ENCODE measurements around the gene HDAC3. TPM values are rescaled to one million over a fixed set of nuclear protein-coding genes. Genes with fewer than 3 reads are reported as not detected.

HDAC3 gene
- total and polyA plus RNA-seq, 2 donors from 2014 or later: 44.7 to 47.5 TPM

DNA sequence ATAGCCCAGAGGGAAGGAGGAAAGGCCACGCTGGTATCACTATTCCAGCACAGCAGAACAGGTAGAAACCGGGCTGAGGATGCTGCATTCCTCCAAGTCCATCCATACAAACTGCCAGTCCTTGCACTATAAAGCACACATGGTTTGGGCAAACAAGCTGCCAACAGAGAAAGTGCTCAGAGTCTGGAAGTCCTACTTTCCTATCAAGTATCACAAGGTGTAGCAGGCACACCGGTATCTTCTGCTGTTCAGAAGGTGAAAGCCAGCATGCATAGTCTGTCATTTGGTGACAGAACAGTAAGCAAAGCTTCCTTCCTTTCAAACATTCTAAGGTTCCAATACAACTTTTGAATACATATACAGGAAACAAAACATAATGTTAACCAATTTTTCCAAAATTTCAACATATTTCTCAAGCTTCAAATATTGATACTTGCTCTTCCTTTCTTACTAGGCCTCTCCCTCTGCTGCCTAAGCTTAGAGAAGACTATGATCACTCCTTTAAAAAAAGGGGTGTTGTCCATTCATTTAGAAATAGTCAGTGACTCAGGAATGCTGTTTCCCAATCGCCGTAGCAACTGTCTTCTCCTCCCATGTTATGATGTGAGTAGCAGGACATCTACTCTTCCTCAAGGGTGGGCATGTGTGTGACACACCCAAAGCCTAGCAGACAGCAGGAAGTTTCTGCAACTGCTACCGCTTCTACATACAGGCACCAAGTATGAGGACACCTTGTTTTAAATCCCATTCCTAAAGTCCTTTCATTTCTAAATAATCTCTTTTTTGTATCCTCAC, 32.5 kb downstream of the HDAC3 start:
- no peaks in the 10 kb centered on the region for H3K27me3 ChIP-seq (ENCODE audit: control insufficient read depth, insufficient read depth, low read length)
- H3K9ac ChIP-seq (ENCODE audit: low read length in 3 of 3): peak overlapping the region in 1 of 3 donors; percentile 34
- peak; percentile 6 for FAIRE-seq
- H3K36me3 ChIP-seq (ENCODE audit: control insufficient read depth in 2 of 3, insufficient read depth in 3 of 3, low read length in 3 of 3): no peaks in the 10 kb centered on the region
- TF ChIP-seq, protein P1, sequence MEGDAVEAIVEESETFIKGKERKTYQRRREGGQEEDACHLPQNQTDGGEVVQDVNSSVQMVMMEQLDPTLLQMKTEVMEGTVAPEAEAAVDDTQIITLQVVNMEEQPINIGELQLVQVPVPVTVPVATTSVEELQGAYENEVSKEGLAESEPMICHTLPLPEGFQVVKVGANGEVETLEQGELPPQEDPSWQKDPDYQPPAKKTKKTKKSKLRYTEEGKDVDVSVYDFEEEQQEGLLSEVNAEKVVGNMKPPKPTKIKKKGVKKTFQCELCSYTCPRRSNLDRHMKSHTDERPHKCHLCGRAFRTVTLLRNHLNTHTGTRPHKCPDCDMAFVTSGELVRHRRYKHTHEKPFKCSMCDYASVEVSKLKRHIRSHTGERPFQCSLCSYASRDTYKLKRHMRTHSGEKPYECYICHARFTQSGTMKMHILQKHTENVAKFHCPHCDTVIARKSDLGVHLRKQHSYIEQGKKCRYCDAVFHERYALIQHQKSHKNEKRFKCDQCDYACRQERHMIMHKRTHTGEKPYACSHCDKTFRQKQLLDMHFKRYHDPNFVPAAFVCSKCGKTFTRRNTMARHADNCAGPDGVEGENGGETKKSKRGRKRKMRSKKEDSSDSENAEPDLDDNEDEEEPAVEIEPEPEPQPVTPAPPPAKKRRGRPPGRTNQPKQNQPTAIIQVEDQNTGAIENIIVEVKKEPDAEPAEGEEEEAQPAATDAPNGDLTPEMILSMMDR (IDR thresholded peaks at IDR 0.05; ENCODE audit: borderline replicate concordance, extremely low read depth, insufficient read depth): no peak
- DNase-seq: peak in 2 of 5 donors; percentile 12 to 53
- no peak overlapping the region for H3K4me3 ChIP-seq (ENCODE audit: low read length in 3 of 3)
- H3K27ac ChIP-seq (ENCODE audit: low read depth in 2 of 2, low read length in 2 of 2): no peak overlapping the region
- no peaks in the 10 kb centered on the region for H3K9me3 ChIP-seq (ENCODE audit: control insufficient read depth in 2 of 3, insufficient read depth in 1 of 3, low read length in 3 of 3)
- peaks cover 0 to 17% (median 6%) of the 10 kb centered on the region in 3 donors for H3K4me1 ChIP-seq (ENCODE audit: control insufficient read depth in 2 of 3, insufficient read depth in 2 of 3, low read depth in 1 of 3, low read length in 3 of 3)
- intact Hi-C loops (cut with DNase I): no loop called here

GRCh38 chr5:141602606-141603005, 34.0 kb downstream of the HDAC3 start:
- no peak for FAIRE-seq
- no peak for DNase-seq
- Histone ChIP-seq H3K9ac (ENCODE audit: low read length in 3 of 3) (no peak overlapping the region), H3K9me3 (ENCODE audit: control insufficient read depth in 2 of 3, insufficient read depth in 1 of 3, low read length in 3 of 3) (no peaks in the 10 kb centered on the region), H3K36me3 (ENCODE audit: control insufficient read depth in 2 of 3, insufficient read depth in 3 of 3, low read length in 3 of 3) (no peaks in the 10 kb centered on the region), H3K4me1 (ENCODE audit: control insufficient read depth in 2 of 3, insufficient read depth in 2 of 3, low read depth in 1 of 3, low read length in 3 of 3) (peaks cover 0 to 22% (median 6%) of the 10 kb centered on the region in 3 donors), H3K4me3 (ENCODE audit: low read length in 3 of 3) (no peak overlapping the region), H3K27ac (ENCODE audit: low read depth in 2 of 2, low read length in 2 of 2) (no peak overlapping the region), H3K27me3 (ENCODE audit: control insufficient read depth, insufficient read depth, low read length) (no peaks in the 10 kb centered on the region)
- intact Hi-C loops (cut with DNase I): no loop called here
- TF ChIP-seq, protein P1 (IDR thresholded peaks at IDR 0.05; ENCODE audit: borderline replicate concordance, extremely low read depth, insufficient read depth): no peak

GRCh38 chr5:141598391-141599345, 38.0 kb downstream of the HDAC3 start:
- intact Hi-C loops (cut with DNase I): no loop called here
- FAIRE-seq (no peak), DNase-seq (no peak)
- H3K36me3 ChIP-seq (ENCODE audit: control insufficient read depth in 2 of 3, insufficient read depth in 3 of 3, low read length in 3 of 3): no peaks in the 10 kb centered on the region
- H3K27me3 ChIP-seq (ENCODE audit: control insufficient read depth, insufficient read depth, low read length): no peaks in the 10 kb centered on the region
- peaks cover 0 to 10% (median 0%) of the 10 kb centered on the region in 3 donors for H3K4me1 ChIP-seq (ENCODE audit: control insufficient read depth in 2 of 3, insufficient read depth in 2 of 3, low read depth in 1 of 3, low read length in 3 of 3)
- TF ChIP-seq, protein P1 (IDR thresholded peaks at IDR 0.05; ENCODE audit: borderline replicate concordance, extremely low read depth, insufficient read depth): no peak
- H3K4me3 ChIP-seq (ENCODE audit: low read length in 3 of 3): no peak overlapping the region
- no peaks in the 10 kb centered on the region for H3K9me3 ChIP-seq (ENCODE audit: control insufficient read depth in 2 of 3, insufficient read depth in 1 of 3, low read length in 3 of 3)
- no peak overlapping the region for H3K9ac ChIP-seq (ENCODE audit: low read length in 3 of 3)
- H3K27ac ChIP-seq (ENCODE audit: low read depth in 2 of 2, low read length in 2 of 2): peak overlapping the region in 1 of 2 donors; percentile 32

All from kidney (tissue), 14 donors.